GM21723 (cell line): ENCODE results near the gene P2RY14.

Experiments used
- ATAC-seq: cut with Tn5 transposase; IDR thresholded peaks from one replicate; pipeline ENCODE4 v1.9.1; 2021; ENCODE audit warnings: mild to moderate bottlenecking, moderate library complexity; ENCODE audit not compliant: unreplicated experiment

P2RY14 gene

DNA sequence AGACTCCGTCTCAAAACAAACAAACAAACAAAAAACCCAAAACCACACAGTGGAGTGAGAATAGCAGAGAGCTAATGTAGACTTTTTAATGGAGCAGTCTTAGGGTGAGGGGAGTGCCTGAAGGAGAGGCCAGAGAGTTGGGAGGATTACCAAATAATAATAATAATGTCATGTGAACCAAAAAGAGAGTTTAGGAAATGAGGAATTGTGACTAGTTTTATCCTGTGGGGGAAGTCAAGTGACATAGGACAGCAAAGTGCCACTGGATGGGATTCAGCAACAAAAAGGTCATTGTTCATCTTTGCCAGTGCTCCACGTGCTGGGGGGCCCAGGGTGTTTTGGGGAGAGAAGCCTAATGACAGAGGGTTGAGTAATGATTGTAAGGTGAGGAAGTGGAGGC is 25.4 kb upstream of the P2RY14 start:
- no peak for ATAC-seq

- no peak for ATAC-seq
These were observed 23.4 kb upstream of the P2RY14 start for GRCh38 chr3:151301787-151302186.

DNA sequence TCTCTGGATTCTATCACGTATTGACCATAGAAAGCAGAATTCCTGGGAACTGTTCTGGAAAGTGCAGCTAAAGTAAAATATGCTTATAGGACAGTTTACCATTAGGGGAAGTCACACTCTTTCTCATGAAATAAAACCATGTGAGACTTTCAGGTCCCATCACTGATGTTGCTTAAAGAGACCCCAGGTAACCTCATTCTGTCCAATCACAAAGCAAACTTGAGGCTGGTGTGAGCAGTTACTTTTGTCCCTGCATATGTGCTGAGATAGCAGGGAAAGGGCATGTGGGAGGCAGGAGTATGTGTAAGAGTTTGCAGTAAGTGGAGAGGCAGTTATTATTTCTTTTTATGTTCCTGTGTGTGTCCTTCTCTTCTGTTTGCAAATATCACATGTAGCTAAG is 22.2 kb upstream of the P2RY14 start:
- no peak for ATAC-seq

DNA sequence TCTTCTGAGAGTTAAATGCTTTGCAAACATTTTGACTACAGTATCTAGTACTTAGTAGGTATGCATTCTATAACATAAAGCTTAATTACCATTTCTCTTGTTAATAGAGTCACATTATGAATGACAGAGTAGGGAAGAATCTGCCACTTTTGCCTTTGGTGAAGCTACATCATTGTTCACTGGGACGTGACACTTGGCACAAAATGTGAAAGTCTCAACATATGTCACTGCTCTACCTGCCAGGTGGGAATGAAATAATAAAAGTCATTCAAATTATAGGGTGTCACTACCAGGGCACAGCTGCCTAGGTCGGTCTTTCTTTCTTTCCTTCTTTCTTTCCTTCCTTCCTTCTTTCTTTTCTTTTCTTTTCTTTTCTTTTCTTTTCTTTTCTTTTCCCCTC is 20.7 kb upstream of the P2RY14 start:
- ATAC-seq, result no peak

GRCh38 chr3:151297429-151297828 is 19.1 kb upstream of the P2RY14 start:
- no peak for ATAC-seq

GRCh38 chr3:151296226-151296625 is 17.9 kb upstream of the P2RY14 start:
- ATAC-seq, result no peak

GRCh38 chr3:151293127-151293526 is 14.8 kb upstream of the P2RY14 start:
- ATAC-seq, result no peak

GRCh38 chr3:151290673-151291072 is 12.3 kb upstream of the P2RY14 start:
- ATAC-seq, result no peak

GRCh38 chr3:151289445-151289844 is 11.1 kb upstream of the P2RY14 start:
- ATAC-seq, result no peak

- ATAC-seq, result no peak
These were observed 7.6 kb upstream of the P2RY14 start for GRCh38 chr3:151285940-151286339.

DNA sequence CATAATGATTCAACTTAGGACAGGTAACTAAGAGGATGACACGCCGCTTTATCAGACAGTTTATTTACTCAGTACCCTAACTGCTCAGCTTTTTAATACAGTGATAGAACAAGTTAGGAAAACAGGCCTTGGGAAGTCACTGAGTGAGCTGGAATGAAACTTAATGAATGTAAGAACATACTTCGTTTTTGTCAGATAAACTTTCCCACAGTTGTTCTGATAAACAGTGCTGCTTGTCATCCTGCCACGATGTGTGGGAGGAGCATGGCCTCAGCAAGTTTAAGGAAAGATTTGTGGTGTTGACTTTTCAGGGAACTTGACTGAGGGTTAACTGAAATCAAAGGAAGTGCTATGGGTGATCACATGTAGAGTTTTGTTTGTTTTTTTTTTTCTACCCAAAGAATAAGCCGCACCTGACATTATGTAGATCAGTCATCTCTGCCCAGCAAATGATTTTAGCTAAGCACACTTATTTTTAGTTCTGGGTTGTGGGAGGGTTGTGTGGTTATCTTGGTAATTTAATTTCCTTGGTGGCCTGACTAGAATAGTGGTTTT is 5.6 kb upstream of the P2RY14 start:
- no peak for ATAC-seq

GRCh38 chr3:151283387-151283786 is 5.0 kb upstream of the P2RY14 start:
- no peak for ATAC-seq

DNA sequence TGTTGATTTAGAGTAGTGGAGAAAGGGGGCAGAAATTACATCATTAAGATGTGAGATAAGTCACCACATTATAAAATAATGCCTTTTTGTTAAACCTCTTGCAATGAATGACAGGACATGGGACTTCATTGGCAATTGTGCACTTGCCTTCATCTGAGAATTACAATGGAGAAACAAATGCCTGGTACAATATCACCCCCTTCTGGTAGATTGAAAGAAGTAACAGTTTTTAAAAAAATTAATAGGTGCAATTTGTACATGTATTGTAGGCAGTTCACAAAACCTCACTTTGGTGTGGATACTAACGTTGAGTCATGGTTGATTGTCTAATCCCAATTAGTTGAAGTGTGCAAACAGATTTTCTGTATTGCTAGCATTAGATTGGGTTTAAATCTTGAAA is 4.6 kb upstream of the P2RY14 start:
- ATAC-seq, result peak; percentile 55

DNA sequence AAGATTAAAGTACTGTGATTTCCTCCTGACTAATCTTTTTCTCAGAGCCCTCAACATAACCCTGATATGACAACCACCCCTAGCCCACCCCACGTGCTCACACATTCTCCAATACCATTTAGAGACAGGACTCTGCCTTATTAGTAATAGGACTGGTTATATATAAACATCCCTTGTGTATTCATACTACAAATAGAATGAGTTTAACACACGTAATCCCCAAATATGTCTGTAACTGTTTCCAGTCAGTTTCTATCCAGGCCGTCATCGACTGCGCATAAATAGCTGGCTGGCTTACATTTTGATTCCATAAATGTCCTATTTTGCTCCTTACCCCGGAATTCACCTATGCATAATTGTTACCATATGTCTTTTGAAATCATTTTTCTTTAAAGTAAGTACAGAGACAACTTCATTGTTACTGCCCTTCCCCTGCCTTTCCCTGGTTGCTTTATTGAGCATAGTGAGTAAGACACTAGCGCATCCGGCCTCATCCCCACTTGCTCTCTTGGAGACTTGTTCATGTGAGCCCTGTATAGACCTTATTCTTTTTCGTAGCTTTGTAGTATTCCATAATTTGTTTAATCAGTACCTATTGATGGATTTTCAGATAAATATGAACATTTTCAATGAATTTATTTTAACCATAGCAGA is 3.5 kb upstream of the P2RY14 start:
- no peak for ATAC-seq

- peak; percentile 77 for ATAC-seq
These were observed 1.7 kb downstream of the P2RY14 start for GRCh38 chr3:151276687-151277042.

DNA sequence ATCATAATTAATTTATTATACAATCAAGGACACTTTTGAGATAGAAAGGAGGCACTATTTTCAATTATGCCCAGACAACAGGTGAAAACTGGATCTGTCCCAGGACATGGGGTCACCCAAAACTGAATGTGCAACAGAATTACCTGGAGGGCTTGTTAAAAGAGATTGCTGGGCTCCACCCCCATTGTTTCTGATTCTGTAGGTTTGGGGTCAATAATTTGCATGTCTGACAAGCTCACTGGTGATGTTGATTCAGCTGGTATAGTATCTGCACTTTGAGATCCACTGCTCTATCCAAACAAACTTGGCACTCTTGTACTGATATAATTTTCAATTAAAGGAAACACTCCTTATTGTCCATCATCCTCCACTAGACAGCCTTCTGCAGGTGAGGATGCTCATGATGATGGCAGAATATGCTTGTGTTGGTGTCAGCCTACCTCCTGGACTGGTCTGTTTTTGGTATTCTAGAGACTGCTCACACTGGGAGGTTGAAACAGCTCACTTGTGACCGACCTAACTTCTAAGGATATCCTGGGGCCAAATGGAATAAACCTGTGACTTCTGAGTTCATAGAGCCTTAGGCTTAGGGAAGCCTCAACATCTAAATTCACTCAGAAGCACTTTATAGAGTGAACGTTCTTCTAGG is 2.2 kb downstream of the P2RY14 start:
- peak; percentile 2 for ATAC-seq

- ATAC-seq, result no peak
These were observed 3.3 kb downstream of the P2RY14 start for GRCh38 chr3:151275091-151275490.

GRCh38 chr3:151269631-151270030 is 8.7 kb downstream of the P2RY14 start:
- ATAC-seq, result no peak

GRCh38 chr3:151268267-151269235 is 9.8 kb downstream of the P2RY14 start:
- ATAC-seq, result peak; percentile 67

DNA sequence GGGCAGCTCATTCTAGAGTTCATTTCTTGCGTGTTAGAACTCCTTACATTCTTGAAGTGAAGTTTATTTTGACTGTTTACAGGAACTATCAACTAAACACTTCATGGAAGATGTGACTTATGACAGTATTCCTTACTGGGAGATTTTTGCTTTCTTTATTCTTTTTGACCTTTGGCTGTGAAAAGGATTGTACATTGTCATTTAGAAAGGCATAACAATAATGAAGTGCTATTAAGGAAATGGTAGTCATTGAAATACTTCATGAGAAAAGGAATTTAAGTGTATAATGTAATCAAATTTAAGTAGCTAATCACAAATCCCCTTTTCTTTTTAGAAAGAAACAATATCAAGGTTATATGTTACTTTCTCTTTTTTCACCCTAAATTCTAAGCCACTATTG is 11.3 kb downstream of the P2RY14 start:
- ATAC-seq, result no peak

- peak; percentile 96 for ATAC-seq
These were observed 12.5 kb downstream of the P2RY14 start for GRCh38 chr3:151265866-151266265.
